Karpas-422 (cell line): ENCODE data around the gene ZDHHC14. TPM values are rescaled to one million over a fixed set of nuclear protein-coding genes. Genes with fewer than 3 reads are reported as not detected.

Source experiments
- DNase-seq: peaks from one replicate; pipeline ENCODE4 v3.0.0-alpha.2; 2015
- H2AFZ ChIP-seq: fragments of 200-600 bp; sonication (generic); 2 replicates; pipeline ENCODE4 v1.6.1; 2014; ENCODE audit warnings: antibody characterized with exemption, low read length, mixed read lengths
- H3K27ac ChIP-seq: fragments of 200-600 bp; sonication (generic); 2 replicates; pipeline ENCODE4 v1.5.1; 2014; ENCODE audit warnings: mild to moderate bottlenecking, low read length, moderate library complexity
- H3K27me3 ChIP-seq: fragments of 200-600 bp; sonication (generic); 2 replicates; pipeline ENCODE4 v1.6.1; 2014; ENCODE audit warnings: low read length, mixed read lengths
- H3K36me3 ChIP-seq: fragments of 200-600 bp; sonication (generic); 2 replicates; pipeline ENCODE4 v1.6.1; 2014; ENCODE audit warnings: low read length, mixed read lengths; ENCODE audit not compliant: insufficient read depth
- H3K4me1 ChIP-seq: fragments of 200-600 bp; sonication (generic); 2 replicates; pipeline ENCODE4 v1.6.1; 2014; ENCODE audit warnings: mild to moderate bottlenecking, low read length, mixed read lengths
- H3K4me2 ChIP-seq: fragments of 200-600 bp; sonication (generic); 2 replicates; pipeline ENCODE4 v1.6.1; 2014; ENCODE audit warnings: low read length, low read depth, mild to moderate bottlenecking; ENCODE audit not compliant: poor library complexity, severe bottlenecking
- H3K4me3 ChIP-seq: fragments of 200-600 bp; sonication (generic); 2 replicates; pipeline ENCODE4 v1.5.1; 2014; ENCODE audit warnings: mild to moderate bottlenecking, antibody characterized with exemption, low read length, mixed read lengths
- H3K79me2 ChIP-seq: fragments of 200-600 bp; sonication (generic); 2 replicates; pipeline ENCODE4 v1.6.1; 2014; ENCODE audit warnings: mild to moderate bottlenecking, low read length, mixed read lengths
- H3K9ac ChIP-seq: fragments of 200-600 bp; sonication (generic); 2 replicates; pipeline ENCODE4 v1.6.0; 2014; ENCODE audit warnings: low read length
- H3K9me2 ChIP-seq: fragments of 200-600 bp; sonication (generic), shearing (Covaris generic); replicated peaks from 2 replicates; pipeline ENCODE4 v1.6.0; 2014; ENCODE audit warnings: mild to moderate bottlenecking, low read length, moderate library complexity; ENCODE audit not compliant: insufficient read depth
- H3K9me3 ChIP-seq: fragments of 300-700, 200-600 bp; sonication (generic); 2 replicates; pipeline ENCODE4 v1.6.1; 2014; ENCODE audit warnings: low read length, mixed read lengths
- H4K20me1 ChIP-seq: fragments of 200-600 bp; sonication (generic); 2 replicates; pipeline ENCODE4 v1.6.1; 2014; ENCODE audit warnings: mild to moderate bottlenecking, antibody characterized with exemption, low read length, low read depth; ENCODE audit not compliant: insufficient read depth
- total RNA-seq: library from RNA; depleted of rRNA; stranded (reverse); fragments of >200 nt; shearing (Covaris generic); gene quantifications from 2 replicates; pipeline ENCODE4 v1.2.3, GENCODE V29; 2014; ENCODE audit warnings: low replicate concordance

Gene ZDHHC14
- total RNA-seq, 1 experiment from 2014 or later = 1.1 TPM

GRCh38 chr6:157650801-157651200, 269.8 kb downstream of the ZDHHC14 start:
- Histone ChIP-seq H3K36me3 (no peaks in the 10 kb centered on the region), H3K4me3 (no peak overlapping the region)

GRCh38 chr6:157651731-157652490, 270.9 kb downstream of the ZDHHC14 start:
- no peaks in the 10 kb centered on the region for H3K36me3 ChIP-seq
- no peak for DNase-seq

More at GRCh38 chr6:157650801-157651200, 269.8 kb downstream of the ZDHHC14 start:
- no peaks in the 10 kb centered on the region for H3K79me2 ChIP-seq
- no peaks in the 10 kb centered on the region for H3K9me3 ChIP-seq
- no peak overlapping the region for H3K4me2 ChIP-seq
- H3K9me2 ChIP-seq = no peaks in the 10 kb centered on the region
- no peak overlapping the region for H2AFZ ChIP-seq
- no peak overlapping the region for H3K9ac ChIP-seq
- H3K27ac ChIP-seq = no peak overlapping the region
- H4K20me1 ChIP-seq = no peaks in the 10 kb centered on the region
- no peak for DNase-seq
- no peaks in the 10 kb centered on the region for H3K27me3 ChIP-seq
- H3K4me1 ChIP-seq = no peaks in the 10 kb centered on the region

GRCh38 chr6:157652601-157653363, 271.8 kb downstream of the ZDHHC14 start:
- no peak for DNase-seq
- Histone ChIP-seq H4K20me1 (no peaks in the 10 kb centered on the region), H3K4me3 (no peak overlapping the region), H3K79me2 (no peaks in the 10 kb centered on the region), H3K27me3 (no peaks in the 10 kb centered on the region), H3K9me3 (no peaks in the 10 kb centered on the region), H3K36me3 (no peaks in the 10 kb centered on the region), H3K27ac (no peak overlapping the region), H2AFZ (no peak overlapping the region), H3K9me2 (no peaks in the 10 kb centered on the region), H3K9ac (no peak overlapping the region), H3K4me2 (no peak overlapping the region), H3K4me1 (no peaks in the 10 kb centered on the region)

More at GRCh38 chr6:157651731-157652490, 270.9 kb downstream of the ZDHHC14 start:
- H3K4me3 ChIP-seq = no peak overlapping the region
- H3K9me2 ChIP-seq = no peaks in the 10 kb centered on the region
- no peaks in the 10 kb centered on the region for H3K79me2 ChIP-seq
- no peak overlapping the region for H3K9ac ChIP-seq
- H4K20me1 ChIP-seq = no peaks in the 10 kb centered on the region
- no peaks in the 10 kb centered on the region for H3K27me3 ChIP-seq
- no peak overlapping the region for H3K4me2 ChIP-seq
- H2AFZ ChIP-seq = no peak overlapping the region
- no peak overlapping the region for H3K27ac ChIP-seq
- no peaks in the 10 kb centered on the region for H3K4me1 ChIP-seq
- H3K9me3 ChIP-seq = no peaks in the 10 kb centered on the region

DNA sequence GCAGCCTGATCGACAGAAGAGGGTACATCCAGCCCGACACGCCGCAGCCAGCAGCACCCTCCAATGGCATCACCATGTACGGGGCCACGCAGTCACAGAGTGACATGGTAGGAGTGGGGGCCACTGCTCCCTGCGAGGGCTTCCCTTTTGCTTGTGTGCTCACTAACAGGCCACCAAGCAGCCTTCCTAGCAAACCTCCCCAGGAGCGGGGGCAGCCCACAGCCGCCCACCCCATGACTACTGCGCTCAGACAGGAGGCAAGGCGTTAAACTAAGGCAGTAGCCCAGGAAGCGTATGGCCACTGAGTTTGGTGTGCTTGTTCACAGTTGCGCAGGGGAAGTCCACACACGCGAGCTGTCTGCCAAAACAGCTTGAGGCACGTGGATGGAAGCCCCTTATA, 272.5 kb downstream of the ZDHHC14 start:
- Histone ChIP-seq H3K9ac (no peak overlapping the region), H3K9me3 (no peaks in the 10 kb centered on the region), H3K4me3 (no peak overlapping the region), H3K27me3 (no peaks in the 10 kb centered on the region), H3K4me1 (no peaks in the 10 kb centered on the region), H3K36me3 (no peaks in the 10 kb centered on the region), H2AFZ (no peak overlapping the region), H3K9me2 (no peaks in the 10 kb centered on the region), H4K20me1 (no peaks in the 10 kb centered on the region), H3K27ac (no peak overlapping the region), H3K4me2 (no peak overlapping the region), H3K79me2 (no peaks in the 10 kb centered on the region)
- no peak for DNase-seq

DNA sequence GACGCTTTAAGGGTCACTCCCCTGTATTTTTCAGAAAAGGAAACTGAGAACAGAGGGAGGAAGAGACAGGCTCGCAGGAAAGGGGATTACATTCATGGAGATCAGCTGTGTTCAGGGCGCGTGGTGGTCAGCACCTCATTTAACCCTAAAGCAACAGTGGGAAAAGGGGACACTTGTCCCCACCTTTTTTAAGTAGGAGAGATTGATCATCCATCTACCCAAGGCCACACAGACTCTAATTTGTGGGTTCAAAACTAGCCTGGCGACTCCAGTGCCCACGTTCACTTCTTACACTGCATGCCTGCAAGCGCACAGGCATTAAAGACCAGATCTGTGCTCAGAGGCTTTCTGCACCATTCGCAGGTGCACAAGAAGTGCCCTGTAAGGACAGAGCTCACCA, 274.1 kb downstream of the ZDHHC14 start:
- Histone ChIP-seq H3K4me1 (no peaks in the 10 kb centered on the region), H3K9me2 (no peaks in the 10 kb centered on the region), H3K9ac (no peak overlapping the region), H3K36me3 (no peaks in the 10 kb centered on the region), H3K9me3 (no peaks in the 10 kb centered on the region), H3K79me2 (no peaks in the 10 kb centered on the region), H2AFZ (no peak overlapping the region), H3K27me3 (no peaks in the 10 kb centered on the region), H4K20me1 (no peaks in the 10 kb centered on the region), H3K4me3 (no peak overlapping the region), H3K27ac (no peak overlapping the region), H3K4me2 (no peak overlapping the region)
- no peak for DNase-seq

DNA sequence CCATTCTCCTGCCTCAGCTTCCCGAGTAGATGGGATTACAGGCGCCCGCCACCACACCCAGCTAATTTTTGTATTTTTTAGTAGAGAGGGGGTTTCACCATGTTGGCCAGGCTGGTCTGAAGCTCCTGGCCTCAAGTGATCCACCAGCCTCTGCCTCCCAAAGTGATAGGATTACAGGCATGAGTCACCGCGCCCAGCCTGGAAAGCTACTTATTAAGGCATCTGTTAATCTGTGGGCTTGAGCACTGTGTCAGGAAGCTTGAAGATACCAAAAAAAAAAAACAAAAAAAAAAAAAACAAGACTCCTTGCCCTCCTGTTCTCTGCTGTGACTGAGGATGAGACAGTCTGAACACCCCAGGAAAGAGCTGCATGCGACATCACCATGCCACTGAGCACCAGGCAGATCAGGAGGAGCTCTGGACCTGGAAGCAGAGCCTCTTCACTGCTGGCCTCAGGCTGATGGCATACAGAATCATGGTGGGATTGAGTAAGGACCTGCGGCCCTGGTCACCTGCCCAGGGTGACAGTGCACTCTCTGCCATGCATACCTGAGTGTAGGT, 275.5 kb downstream of the ZDHHC14 start:
- Histone ChIP-seq H3K9ac (no peak overlapping the region), H2AFZ (no peak overlapping the region)
- no peak for DNase-seq

DNA sequence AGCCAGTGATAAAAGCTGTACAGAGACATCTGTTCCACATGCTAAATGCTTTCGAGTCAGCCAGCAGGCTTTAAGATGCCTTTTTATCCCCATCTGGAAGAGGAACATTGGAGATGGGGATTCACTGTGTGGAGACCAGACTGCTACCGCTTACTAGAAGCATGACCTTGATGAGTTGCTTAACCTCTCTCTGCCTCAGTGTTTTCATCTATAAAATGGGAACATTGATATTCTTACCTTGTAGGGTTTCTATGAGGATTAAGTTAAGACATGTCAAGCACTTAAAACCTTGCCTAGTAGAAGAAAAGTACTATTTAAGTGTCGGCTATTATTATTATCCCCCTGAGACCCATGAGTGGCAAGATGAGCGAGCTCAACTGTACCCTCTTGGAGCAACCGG, 276.8 kb downstream of the ZDHHC14 start:
- Histone ChIP-seq H3K4me3 (no peak overlapping the region), H3K79me2 (no peaks in the 10 kb centered on the region), H3K4me2 (no peak overlapping the region), H3K9me2 (no peaks in the 10 kb centered on the region), H2AFZ (no peak overlapping the region), H4K20me1 (no peaks in the 10 kb centered on the region), H3K27ac (no peak overlapping the region), H3K36me3 (no peaks in the 10 kb centered on the region), H3K27me3 (no peaks in the 10 kb centered on the region), H3K9me3 (no peaks in the 10 kb centered on the region), H3K4me1 (no peaks in the 10 kb centered on the region), H3K9ac (no peak overlapping the region)
- no peak for DNase-seq

More for the DNA sequence above, 275.5 kb downstream of the ZDHHC14 start:
- no peaks in the 10 kb centered on the region for H3K9me2 ChIP-seq
- no peaks in the 10 kb centered on the region for H3K27me3 ChIP-seq
- no peaks in the 10 kb centered on the region for H3K9me3 ChIP-seq
- no peak overlapping the region for H3K27ac ChIP-seq
- no peak overlapping the region for H3K4me2 ChIP-seq
- no peaks in the 10 kb centered on the region for H3K79me2 ChIP-seq
- H3K36me3 ChIP-seq = no peaks in the 10 kb centered on the region
- no peaks in the 10 kb centered on the region for H3K4me1 ChIP-seq
- H3K4me3 ChIP-seq = no peak overlapping the region
- H4K20me1 ChIP-seq = no peaks in the 10 kb centered on the region

DNA sequence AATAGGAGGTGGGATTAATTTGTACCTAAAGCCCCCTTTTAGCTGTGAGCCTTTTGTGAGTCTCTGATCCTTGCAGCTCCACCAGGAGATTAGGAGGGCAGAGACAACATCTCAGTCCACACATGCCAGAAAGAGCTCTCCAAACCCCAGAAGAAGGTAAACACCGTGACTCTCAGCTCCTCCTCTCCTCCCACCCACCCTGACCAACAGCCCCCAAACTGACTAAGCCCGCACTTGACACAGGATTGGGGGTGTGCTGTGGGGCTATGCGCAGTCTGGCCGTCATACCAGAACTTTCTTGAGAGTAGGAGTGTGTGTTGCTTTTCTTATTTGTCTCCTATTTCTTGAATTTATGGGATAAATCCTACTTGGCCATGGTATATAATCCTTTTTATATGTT, 277.3 kb downstream of the ZDHHC14 start:
- Histone ChIP-seq H3K27ac (no peak overlapping the region), H3K79me2 (no peaks in the 10 kb centered on the region), H3K9ac (no peak overlapping the region), H3K4me3 (no peak overlapping the region), H3K4me1 (no peaks in the 10 kb centered on the region), H3K4me2 (no peak overlapping the region), H3K27me3 (no peaks in the 10 kb centered on the region), H3K9me2 (no peaks in the 10 kb centered on the region), H2AFZ (no peak overlapping the region), H3K36me3 (no peaks in the 10 kb centered on the region), H4K20me1 (no peaks in the 10 kb centered on the region), H3K9me3 (no peaks in the 10 kb centered on the region)
- DNase-seq = no peak
